ENCODE data around the gene SULF2.

SULF2 gene

DNA sequence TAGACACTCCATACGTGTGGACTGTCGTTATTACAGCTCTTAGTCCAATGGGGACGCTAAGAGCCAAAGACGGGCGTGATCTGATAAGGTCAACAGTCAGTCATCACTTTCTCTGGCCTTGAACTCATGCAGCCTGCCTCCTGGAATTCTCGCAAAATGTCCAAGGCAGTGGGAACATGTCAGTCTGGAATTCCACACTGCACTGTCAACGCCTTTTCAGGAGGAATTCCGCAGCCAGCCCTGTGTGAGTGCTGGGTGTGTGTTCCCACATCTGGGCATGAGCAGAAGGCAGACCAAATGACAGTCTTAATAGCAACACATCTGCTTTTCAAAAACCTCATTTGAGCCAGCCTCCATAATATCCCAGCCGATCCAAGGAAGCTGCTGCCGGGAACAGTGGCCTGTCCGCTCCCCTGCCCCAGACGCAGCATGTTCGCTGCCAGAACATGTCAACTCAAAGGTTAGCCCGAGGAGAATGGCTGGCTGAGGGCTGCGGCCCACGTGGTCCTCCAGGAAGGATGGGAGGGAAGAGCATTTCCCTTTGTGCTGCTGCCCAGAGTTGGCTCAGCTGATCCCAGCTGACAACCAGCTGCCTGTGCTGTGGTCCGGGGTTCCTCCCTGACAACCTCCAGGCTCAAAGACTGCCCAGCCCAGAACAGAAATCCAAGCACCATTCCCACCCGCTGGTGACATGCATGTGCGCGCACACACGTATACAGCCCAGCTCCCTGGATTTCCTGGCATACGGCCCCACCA lies 103.1 kb downstream of the SULF2 start:
- no peak for DNase-seq (ENCODE audit: low read depth)

DNA sequence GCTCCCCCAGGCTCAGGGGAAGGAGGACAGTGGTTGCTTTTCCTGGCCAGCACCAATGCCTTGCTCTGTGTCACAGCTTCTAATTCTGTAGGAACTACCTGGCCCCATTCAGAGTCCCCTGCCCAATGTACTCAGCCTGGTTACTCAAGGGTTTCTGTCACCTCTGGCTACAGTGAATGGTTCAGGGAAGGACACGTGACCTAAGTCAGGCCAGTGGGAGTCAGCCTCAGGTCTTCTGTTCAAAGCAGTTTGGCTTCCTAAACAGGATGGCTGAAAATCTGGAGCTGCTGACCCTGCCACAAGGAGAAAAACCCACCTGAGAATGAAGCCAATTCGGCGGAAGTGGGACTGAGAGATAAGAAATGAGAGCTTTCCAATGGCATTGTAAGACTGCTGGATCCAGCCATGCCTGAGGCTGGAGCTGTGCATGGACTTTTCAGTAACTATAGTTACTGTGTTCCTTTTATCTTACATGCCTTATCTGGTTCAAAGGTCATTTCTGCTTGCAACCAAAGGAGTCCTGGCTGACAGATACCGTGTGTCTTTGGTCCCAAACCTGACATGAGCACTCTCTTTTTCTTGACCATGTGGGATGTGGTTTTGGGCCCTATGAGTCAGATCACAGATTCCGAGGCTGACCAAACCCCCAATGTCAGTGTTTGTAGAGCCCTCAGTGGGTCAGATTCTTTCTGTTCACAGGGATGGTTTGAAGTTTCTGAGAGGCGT lies 104.3 kb downstream of the SULF2 start:
- DNase-seq (ENCODE audit: low read depth): no peak

DNA sequence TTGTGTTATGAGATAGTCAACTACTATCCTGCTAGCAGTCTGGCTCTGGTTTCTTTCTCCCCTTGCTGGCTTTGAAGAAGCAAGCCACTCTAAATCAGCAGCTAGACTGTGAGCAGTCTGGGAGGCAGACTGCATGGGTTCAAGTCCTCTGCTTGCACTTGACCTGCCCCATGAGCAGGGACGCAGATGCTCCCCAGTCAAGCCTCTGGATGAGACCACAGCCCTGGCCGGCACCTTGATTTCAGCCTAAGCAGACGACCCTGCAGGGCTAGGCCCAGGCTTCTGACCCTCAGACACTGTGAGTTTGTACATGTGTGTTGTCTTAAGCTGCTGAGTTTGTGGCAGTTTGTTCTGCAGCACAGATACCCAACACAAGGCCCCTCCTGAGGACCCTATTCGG lies 105.8 kb downstream of the SULF2 start:
- DNase-seq (ENCODE audit: low read depth): no peak

DNA sequence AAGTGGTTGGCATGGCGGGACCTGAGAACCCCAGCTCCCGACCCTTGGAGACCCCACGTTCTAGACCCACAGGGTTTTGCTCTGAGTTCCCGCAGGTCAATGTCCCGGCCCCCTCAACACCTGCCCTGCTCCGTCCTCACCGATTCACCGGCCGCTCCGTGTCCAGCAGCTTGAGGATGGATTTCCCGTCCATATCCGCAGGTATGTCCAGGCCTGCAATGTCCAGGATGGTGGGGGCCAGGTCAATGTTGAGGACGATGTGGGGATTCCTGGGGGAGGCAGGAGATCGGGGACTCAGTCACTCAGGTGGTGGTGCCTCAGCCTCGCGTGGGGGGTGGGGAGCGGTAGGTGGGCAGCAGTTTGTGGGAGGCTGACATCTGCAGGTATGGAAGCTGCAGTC lies 106.7 kb downstream of the SULF2 start:
- no peak for DNase-seq (ENCODE audit: low read depth)

DNA sequence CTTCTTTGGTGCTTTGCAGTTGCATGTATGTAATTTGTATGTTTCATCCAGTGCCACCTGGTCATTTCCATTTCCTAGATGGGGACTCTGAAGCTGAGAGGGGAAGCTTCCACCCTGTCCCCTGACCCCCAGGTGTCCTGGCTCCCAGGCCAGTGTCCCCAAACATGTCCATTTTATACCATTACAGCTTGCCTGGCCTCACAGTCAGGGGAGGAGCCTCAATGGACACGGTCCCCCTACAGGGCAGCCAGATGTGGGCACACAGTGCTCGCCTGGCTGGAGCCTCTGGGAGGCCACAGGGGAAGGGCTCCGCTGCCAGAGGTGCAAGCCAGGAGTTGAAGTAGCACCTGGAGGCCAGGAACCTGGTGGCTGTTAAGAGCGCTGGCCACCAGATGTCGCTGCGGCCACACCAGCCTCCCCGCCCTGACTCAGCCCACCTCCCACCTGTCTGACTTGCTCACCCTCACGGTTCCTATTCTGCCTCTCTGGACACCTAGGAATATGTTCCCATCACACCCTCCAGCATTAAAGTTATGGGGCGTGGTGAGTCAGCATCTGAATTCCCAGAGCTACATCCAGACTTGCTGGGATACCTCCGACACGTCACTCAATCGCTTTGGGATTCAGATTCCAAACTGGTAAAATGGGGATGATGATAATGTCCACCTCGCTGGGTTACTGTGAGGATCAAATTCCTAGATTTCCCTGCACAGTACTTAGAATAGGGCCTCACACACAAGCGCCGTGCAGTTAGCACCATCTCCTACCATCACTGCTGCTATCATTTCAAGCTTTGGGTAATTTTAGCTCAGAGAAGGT lies 107.4 kb downstream of the SULF2 start:
- DNase-seq (ENCODE audit: low read depth): peak; percentile 24

DNA sequence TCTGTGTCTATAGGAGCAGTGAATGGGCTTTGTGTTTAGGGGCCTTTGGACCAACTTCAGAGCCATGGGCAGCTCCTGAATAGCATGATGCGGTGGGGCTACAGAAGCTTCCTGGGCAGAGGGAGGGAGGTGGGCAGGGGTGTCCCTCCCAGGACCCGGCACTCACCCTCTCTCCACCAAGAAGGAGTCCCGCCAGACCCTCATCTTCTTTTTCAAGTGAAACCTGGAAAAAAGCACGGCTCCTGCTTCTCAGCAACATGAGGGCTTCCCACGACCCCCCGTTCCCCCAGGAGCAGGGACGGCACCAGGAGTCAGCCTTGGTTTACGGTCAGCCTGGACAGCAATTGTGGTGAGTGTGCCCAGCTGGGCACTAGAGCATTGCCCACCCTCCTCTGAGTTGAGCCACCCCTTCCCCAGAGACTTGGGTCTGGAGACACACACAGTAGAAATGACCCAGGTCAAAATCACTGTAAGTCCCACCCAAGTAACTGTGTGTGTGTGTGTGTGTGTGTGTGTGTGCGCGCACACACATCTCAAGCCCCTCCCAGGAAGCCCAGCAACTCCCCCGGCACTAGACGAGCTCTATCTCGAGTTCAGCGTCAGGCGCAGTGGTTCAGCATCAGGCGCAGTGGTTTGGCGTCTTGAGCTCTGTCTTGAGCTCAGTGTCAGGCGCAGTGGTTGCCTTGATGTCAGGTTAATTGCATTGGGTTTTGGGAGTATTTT lies 108.2 kb downstream of the SULF2 start:
- DNase-seq (ENCODE audit: low read depth): no peak

DNA sequence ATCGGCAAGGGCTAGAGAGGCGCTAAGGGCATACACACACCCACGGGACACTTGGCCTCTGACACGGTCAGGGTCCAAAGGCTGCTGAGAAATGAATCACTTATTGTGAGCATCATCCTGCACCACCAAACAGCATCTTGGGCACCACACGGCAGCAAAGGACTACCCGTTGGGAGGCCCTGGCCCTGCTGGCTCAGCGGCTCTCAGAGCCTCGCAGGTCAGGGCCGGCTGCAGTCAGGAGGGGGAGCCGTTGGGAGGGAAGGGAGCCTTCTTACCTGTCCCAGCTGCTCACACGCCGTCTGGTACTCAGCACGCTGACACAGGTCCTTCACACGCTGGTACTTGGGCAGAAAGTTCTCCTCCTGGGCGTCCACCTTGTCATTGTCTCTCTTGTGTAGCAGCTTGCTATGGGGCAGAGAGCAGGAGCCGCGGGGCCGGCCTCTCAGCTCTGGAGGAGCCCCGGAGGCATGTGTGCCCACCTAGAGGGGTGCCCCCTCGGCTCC lies 109.0 kb downstream of the SULF2 start:
- DNase-seq (ENCODE audit: low read depth): no peak

DNA sequence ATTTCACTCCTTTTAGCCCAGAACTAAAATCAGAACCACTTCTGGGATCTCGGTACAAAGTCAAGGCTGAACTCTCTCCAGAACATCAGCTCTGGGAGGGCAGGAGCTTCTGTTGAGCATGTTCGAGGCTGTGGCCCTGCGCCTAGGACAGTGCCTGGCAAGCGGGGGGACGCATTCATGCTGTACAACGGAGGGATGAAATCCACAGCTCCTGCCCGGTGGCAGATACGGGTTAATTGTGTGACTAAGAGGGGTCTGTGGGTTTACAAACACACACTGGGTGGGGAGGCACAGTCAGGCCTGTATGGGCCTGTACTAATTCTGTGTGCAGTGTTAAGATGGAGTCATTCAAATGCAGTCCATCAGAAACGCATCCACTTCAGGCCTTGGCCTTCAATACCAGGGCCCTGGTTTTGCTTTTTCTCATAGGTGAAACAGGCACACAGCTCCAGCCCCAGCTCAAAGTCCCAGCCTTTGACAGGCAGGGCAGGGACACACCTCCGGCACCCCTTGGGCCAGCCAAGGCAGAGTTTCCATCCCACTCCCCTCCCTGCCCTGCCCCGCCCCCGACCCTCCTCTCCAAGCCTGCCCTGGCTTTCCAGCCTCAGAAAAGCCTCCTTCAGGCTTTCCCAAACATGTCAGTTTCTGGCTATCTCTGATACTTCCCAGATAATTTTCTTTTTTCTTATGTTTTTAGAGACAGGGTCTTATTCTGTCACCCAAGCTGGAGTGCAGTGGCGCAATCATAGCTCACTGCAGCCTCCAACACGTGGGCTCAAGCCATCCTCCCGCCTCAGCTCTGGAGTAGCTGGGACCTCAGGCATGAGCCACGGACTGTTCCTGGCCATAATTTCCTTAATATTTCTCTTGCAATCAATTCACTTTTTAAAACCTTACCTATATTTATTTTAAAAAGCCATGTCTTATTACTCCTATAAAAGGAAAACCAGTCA lies 109.8 kb downstream of the SULF2 start:
- DNase-seq (ENCODE audit: low read depth): no peak

DNA sequence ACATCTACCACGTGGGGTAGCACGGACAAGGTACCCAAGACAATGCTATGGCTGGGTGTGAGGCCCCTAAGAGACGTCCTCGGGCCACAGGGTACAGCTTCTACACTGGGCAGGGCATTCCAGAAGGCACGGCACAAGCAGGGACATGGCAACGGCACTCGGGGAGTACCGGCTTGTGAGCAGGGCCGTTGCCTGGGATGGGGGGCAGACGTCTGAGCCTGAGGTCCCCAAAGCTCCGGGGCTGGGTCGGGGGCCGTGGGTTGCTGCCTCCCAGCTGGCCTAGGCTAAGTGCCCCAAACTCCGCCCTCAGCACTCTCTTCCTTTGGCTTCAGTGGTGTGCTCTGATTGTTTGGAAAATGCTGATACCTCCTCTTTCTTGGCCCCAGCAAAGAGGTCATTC lies 110.6 kb downstream of the SULF2 start:
- DNase-seq (ENCODE audit: low read depth): no peak

DNA sequence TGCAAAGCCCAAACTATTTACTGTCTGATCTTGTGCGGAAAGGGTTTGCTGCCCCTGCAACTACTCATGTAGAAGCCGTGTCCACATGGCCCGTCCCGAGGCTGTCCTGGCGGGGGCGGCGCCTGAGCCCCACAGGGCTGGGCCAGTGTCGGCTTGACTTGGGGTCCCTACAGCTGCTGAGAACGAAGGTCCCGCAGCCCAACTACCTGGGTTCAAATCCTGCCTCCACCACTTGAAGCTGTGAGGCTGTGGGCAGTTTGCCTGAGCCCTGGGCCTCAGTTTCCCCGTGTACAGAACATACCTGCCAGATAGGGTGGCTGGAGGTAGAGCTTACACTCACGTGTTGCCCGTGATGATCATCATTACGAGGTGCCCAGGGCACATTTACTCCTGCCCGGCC lies 111.1 kb downstream of the SULF2 start:
- no peak for DNase-seq (ENCODE audit: low read depth)

DNA sequence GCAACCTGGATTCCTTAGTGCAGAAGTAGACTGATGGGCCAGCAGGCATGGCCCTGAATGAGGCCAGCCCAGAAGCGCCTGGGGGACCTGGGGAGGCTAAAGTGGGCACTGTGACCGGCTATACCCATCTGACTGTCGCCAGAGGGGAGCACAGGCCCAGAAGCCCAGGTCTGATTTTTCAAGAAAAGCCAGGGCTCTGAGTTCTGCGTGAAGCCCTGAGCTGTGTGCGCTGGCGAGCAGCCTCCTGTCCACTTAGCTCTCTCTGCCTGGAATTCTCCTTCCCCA lies 111.7 kb downstream of the SULF2 start:
- no peak for DNase-seq (ENCODE audit: low read depth)

DNA sequence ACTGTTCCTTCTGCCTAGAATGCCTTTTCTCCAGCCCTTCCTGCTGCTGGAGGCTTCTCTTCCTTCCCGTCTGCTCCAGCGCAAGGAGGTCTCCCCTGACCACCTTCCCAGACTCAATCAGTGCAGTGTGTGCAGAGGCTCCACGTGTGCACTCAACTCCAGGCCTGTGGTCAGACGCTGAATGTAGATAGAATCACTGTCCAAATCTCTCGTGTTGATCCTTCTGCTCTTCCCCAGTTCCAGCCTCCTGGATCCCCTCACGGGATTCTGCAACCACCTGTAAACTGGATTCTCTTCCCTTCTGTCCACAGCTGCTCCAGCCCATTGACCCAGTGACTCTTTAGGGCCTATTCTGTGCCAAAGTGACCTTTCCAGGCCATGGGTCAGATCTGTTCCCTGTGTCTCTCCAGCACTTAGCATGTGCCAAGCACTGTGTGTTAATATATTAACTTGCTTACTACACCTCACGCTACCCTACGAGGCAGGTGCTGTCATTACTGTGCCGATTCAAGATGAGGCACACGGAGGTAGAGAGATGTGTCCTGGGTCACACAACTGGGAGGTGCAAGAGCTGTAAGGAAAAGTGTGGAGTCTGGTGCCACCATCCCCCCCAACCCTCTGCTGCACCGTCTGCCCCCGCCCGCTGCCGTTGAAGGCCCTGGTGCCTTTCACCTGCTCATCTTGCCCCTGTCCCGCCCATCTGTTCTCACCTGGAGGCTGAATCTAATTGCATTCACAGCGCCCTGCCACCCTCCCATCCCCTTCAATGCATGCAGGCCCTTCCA lies 112.2 kb downstream of the SULF2 start:
- no peak for DNase-seq (ENCODE audit: low read depth)

DNA sequence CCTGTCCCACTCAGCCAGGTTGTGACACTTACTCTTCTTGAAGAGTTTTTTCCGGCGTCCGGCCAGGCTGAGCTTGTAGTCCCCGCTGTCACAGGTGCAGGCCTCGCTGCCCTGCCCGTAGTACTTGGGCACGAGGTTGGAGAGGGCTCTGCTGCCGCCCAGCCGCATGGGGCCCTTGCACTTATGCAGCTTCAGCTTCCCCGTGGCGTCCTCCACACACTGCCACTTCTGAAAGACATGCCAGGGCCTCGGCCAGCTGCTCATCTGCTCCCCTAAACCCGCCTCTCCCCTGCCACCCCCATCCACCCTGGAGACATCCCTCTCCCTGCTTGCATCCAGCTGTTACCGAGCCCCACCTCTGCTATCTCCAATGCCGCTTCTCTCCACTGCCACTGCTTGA lies 113.1 kb downstream of the SULF2 start:
- no peak for DNase-seq (ENCODE audit: low read depth)

DNA sequence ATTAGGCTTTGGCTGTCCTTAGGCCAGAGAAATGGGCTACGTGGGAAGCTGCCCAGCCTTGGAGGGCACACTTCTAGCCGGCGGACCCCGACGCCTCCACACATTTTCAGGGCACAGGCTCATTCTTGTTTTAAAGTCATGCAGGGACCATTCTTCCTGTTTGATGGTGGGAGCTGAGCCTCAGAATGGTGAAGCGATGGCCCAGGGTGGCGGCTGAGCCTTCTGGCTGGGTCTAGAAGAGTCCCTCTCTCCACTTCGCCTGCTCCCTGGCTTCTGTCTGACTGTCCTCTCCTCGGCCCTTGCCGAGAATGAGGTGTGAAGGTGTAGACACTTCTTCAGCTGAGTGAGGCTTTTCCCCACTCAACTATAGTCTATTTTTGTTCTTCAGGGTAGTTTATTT lies 114.4 kb downstream of the SULF2 start:
- no peak for DNase-seq (ENCODE audit: low read depth)

DNA sequence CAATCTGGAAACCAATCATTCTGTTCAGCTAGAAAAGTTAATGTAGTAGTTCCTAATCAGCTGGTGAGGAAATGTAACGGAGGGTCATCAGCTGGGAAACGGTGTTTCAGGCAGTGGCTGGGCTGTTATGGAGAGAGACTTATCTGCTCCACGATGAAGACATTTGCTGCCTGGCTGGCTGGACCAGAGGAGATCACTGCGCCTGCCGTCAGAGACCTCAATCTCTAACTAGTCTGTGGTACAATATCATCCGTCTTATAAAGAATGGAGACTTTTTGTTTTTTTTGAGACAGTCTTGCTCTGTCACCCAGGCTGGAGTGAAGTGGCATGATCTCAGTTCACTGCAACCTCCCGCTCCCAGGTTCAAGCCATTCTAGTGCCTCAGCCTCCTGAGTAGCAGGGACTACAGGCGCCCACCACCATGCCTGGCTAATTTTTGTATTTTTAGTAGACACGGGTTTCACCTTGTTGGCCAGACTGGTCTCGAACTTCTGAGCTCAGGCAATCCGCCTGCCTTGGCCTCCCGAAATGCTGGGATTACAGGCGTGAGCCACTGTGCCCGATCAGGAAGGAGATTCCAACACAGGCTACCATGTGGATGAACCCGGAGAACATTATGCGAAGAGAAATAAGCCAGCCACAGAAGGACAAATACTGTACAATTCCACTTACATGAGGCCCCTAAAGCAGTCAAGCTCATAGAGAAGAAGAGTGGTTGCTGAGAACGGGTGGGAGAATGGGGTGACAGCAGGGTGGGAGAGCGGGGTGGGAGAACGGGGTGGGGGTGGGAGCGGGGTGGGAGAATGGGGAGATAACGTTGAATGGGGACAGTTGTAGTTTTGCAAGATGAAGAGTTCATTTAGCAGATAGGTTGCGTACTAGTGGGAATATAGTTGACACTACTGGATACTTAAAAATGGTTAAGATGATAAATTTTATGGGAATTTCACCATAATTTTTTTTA lies 115.1 kb downstream of the SULF2 start:
- no peak for DNase-seq (ENCODE audit: low read depth)

DNA sequence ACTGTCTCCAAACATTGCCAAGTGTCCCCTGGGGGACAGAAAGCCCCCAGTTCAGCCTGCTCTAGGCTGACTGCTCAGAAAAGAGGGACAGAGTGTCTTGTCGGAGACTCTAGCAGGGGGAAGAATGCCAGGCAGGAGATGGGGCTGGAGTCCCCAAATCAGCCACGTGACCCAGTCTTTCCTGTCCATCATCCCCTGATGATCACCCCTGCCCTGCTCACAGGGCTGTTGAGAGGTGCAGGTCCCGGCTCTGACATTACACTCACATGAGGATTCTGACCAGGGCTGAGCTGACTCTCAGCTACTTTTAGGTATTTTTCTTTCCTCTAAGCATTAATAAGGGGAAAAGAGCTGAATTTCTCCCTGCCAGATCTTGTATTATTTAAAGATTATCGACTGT lies 115.8 kb downstream of the SULF2 start:
- DNase-seq (ENCODE audit: low read depth): no peak

DNA sequence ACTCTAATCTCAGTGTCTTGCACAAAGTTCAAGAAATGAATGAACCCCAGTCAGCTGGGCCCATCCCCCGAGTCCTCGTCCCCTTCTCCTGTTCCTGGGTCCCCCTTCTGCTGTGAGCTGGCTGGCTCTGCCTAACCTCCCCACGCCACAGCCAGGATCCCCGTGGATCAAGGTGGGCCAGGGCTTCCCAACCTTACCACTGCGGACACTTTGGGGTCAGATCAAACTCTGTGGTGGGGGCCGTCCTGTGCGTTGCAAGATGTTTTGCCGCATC lies 116.2 kb downstream of the SULF2 start:
- DNase-seq (ENCODE audit: low read depth): no peak

DNA sequence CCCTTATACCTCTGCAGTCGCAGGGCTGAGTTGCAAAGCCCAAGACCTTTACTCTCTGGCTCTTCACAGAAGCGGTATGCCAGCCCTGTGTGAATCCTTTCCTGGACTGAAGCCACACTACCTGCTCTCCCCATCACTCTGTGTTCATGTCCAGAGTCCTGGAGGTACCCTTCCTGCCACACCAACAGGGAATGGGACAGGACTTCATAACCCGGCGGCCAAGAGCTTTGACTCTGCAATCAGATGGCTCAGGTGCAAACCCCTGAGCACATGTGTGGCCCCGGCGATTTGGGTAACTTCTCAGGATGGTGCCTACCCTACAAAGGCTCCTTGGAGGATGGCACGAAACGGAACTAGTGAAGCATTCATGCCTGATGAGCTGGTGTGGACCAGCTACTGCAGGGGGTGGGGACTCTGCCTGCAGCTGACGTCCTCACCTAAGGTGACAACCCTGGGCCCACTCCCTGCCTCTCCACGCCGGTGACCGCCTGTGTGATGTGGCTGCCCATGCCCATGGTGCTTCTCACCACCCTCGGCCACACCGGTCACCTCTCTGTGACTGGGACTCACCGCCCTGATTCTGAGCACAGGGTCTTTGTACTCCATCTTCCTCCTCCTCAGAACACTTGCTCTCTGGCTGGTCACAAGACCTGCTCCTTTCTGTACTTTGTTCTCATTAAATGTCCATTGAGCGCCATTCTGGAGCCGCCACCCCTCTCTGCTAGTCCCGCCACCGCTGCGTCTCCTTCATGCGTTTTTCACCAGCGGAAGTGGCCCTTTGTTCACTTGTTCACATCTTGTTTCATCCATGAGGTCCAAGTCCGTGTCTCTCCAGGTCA lies 116.7 kb downstream of the SULF2 start:
- no peak for DNase-seq (ENCODE audit: low read depth)
